HEK293 (cell line): ENCODE measurements around the gene MADCAM1.

Source experiments
- KLF1 ChIP-seq: fragments of 450-650 bp; formaldehyde crosslinking; IDR thresholded peaks from 2 replicates; pipeline ENCODE4 v1.5.1; 2016; ENCODE audit warnings: missing biosample characterization, missing genetic modification characterization
- KLF16 ChIP-seq: fragments of 450-650 bp; formaldehyde crosslinking; IDR thresholded peaks from 2 replicates; pipeline ENCODE4 v1.5.1; 2017; ENCODE audit warnings: missing biosample characterization, missing genetic modification characterization
- KLF8 ChIP-seq: fragments of 450-650 bp; formaldehyde crosslinking; IDR thresholded peaks from 2 replicates; pipeline ENCODE4 v1.5.1; 2016; ENCODE audit warnings: missing biosample characterization, missing genetic modification characterization
- SALL2 ChIP-seq: fragments of 450-650 bp; formaldehyde crosslinking; IDR thresholded peaks from 2 replicates; pipeline ENCODE4 v1.5.0; 2017; ENCODE audit warnings: missing biosample characterization, mild to moderate bottlenecking, missing genetic modification characterization, borderline replicate concordance
- SCRT2 ChIP-seq: fragments of 450-650 bp; formaldehyde crosslinking; IDR thresholded peaks from 2 replicates; pipeline ENCODE4 v1.5.1; 2016; ENCODE audit warnings: missing biosample characterization, missing genetic modification characterization
- SP7 ChIP-seq: fragments of 450-650 bp; formaldehyde crosslinking; IDR thresholded peaks from 2 replicates; pipeline ENCODE4 v1.5.1; 2016; ENCODE audit warnings: missing biosample characterization, missing genetic modification characterization
- ZBTB8A ChIP-seq: fragments of 450-650 bp; formaldehyde crosslinking; IDR thresholded peaks from 2 replicates; pipeline ENCODE4 v1.5.1; 2016; ENCODE audit warnings: missing biosample characterization, missing genetic modification characterization
- ZNF138 ChIP-seq: fragments of 450-650 bp; formaldehyde crosslinking; IDR thresholded peaks from 2 replicates; pipeline ENCODE4 v1.5.1; 2016; ENCODE audit warnings: missing biosample characterization, missing genetic modification characterization, borderline replicate concordance
- ZNF335 ChIP-seq: fragments of 450-650 bp; formaldehyde crosslinking; conservative IDR thresholded peaks from 2 replicates; pipeline ENCODE4 v1.5.1; 2016; ENCODE audit warnings: missing biosample characterization, missing genetic modification characterization
- ZNF366 ChIP-seq: fragments of 450-650 bp; formaldehyde crosslinking; conservative IDR thresholded peaks from 2 replicates; pipeline ENCODE4 v1.5.1; 2016; ENCODE audit warnings: missing biosample characterization, missing genetic modification characterization
- ZNF600 ChIP-seq: fragments of 450-650 bp; formaldehyde crosslinking; IDR thresholded peaks from 2 replicates; pipeline ENCODE4 v1.5.1; 2016; ENCODE audit warnings: missing biosample characterization, missing genetic modification characterization
- TF ChIP-seq, protein P1 (sequence below): fragments of 450-650 bp; formaldehyde crosslinking; IDR thresholded peaks from 2 replicates; pipeline ENCODE4 v1.5.1; 2016; ENCODE audit warnings: missing biosample characterization, missing genetic modification characterization
- TF ChIP-seq, protein P2 (sequence below): fragments of 450-650 bp; formaldehyde crosslinking; IDR thresholded peaks from 2 replicates; pipeline ENCODE4 v1.5.1; 2016; ENCODE audit warnings: missing biosample characterization, missing genetic modification characterization
- TF ChIP-seq, protein P3 (sequence below): fragments of 450-650 bp; formaldehyde crosslinking; conservative IDR thresholded peaks from 2 replicates; pipeline ENCODE4 v1.5.1; 2016; ENCODE audit warnings: low read depth, missing biosample characterization, missing genetic modification characterization
- TF ChIP-seq, protein P4 (sequence below): fragments of 450-650 bp; formaldehyde crosslinking; IDR thresholded peaks from 2 replicates; pipeline ENCODE4 v1.5.1; 2016; ENCODE audit warnings: missing biosample characterization, missing genetic modification characterization, borderline replicate concordance
- TF ChIP-seq, protein P5 (sequence below): fragments of 450-650 bp; formaldehyde crosslinking; IDR thresholded peaks from 2 replicates; pipeline ENCODE4 v1.5.1; 2016; ENCODE audit warnings: missing biosample characterization, missing genetic modification characterization, low read depth
- TF ChIP-seq, protein P6 (sequence below): fragments of 450-650 bp; formaldehyde crosslinking; IDR thresholded peaks from 2 replicates; pipeline ENCODE4 v1.5.1; 2016; ENCODE audit warnings: missing biosample characterization, missing genetic modification characterization

MADCAM1 gene

DNA sequence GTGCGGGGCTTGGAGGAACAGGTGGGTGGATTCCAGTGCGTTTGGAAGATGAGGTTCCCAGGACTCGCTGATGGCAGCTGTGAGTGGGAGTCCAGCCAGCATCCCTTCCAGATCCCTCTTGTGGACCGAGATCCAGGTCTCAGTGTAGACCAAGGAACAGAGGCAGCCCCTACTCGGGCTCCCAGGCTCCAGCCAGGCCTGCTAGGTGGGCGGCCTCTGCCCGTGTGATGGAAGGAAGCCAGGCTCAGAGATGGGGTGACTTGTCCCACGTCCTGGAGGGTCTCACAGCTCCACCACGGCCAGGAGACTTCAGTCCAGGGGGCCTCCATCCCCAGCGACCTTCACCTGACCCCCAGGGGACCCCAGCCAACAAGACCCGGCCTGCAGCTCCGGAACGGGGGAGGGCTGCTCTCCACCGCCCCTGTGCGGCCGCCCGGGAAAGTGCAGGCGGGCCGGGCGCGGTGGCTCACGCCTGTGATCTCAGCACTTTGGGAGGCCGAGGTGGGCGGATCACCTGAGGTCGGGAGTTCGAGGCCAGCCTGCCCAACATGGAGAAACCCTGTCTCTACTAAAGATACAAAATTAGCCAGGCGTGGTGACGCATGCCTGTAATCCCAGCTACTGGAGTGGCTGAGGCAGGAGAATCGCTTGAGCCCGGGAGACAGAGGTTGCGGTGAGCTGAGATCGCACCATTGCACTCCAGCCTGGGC, 729 bp upstream of the MADCAM1 start (continued):
- TF ChIP-seq, protein P1, sequence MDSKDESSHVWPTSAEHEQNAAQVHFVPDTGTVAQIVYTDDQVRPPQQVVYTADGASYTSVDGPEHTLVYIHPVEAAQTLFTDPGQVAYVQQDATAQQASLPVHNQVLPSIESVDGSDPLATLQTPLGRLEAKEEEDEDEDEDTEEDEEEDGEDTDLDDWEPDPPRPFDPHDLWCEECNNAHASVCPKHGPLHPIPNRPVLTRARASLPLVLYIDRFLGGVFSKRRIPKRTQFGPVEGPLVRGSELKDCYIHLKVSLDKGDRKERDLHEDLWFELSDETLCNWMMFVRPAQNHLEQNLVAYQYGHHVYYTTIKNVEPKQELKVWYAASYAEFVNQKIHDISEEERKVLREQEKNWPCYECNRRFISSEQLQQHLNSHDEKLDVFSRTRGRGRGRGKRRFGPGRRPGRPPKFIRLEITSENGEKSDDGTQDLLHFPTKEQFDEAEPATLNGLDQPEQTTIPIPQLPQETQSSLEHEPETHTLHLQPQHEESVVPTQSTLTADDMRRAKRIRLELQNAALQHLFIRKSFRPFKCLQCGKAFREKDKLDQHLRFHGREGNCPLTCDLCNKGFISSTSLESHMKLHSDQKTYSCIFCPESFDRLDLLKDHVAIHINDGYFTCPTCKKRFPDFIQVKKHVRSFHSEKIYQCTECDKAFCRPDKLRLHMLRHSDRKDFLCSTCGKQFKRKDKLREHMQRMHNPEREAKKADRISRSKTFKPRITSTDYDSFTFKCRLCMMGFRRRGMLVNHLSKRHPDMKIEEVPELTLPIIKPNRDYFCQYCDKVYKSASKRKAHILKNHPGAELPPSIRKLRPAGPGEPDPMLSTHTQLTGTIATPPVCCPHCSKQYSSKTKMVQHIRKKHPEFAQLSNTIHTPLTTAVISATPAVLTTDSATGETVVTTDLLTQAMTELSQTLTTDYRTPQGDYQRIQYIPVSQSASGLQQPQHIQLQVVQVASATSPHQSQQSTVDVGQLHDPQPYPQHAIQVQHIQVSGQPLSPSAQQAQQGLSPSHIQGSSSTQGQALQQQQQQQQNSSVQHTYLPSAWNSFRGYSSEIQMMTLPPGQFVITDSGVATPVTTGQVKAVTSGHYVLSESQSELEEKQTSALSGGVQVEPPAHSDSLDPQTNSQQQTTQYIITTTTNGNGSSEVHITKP (tag by site-specific recombination): no peak
- TF ChIP-seq, protein P2, sequence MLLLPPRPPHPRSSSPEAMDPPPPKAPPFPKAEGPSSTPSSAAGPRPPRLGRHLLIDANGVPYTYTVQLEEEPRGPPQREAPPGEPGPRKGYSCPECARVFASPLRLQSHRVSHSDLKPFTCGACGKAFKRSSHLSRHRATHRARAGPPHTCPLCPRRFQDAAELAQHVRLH (tag by site-specific recombination): peak; percentile 93
- TF ChIP-seq ZNF600 (tag by site-specific recombination) (peak; percentile 94; the same call in 1 of the 2 replicates), ZNF335 (no peak), ZBTB8A (tag by site-specific recombination) (peak; percentile 55), SP7 (tag by site-specific recombination) (peak; percentile 53; the same call in 1 of the 2 replicates), SCRT2 (peak; percentile 72), ZNF366 (tag by site-specific recombination) (0 out of 2 replicates have a peak, but pooled peaks have one; percentile 28), SALL2 (tag by site-specific recombination) (no peak), KLF8 (tag by site-specific recombination) (peak; percentile 34; the same call in 1 of the 2 replicates), ZNF138 (tag by site-specific recombination) (no peak), KLF16 (tag by site-specific recombination) (peak; percentile 56; the same call in 1 of the 2 replicates), KLF1 (peak; percentile 76)
- TF ChIP-seq, protein P3, sequence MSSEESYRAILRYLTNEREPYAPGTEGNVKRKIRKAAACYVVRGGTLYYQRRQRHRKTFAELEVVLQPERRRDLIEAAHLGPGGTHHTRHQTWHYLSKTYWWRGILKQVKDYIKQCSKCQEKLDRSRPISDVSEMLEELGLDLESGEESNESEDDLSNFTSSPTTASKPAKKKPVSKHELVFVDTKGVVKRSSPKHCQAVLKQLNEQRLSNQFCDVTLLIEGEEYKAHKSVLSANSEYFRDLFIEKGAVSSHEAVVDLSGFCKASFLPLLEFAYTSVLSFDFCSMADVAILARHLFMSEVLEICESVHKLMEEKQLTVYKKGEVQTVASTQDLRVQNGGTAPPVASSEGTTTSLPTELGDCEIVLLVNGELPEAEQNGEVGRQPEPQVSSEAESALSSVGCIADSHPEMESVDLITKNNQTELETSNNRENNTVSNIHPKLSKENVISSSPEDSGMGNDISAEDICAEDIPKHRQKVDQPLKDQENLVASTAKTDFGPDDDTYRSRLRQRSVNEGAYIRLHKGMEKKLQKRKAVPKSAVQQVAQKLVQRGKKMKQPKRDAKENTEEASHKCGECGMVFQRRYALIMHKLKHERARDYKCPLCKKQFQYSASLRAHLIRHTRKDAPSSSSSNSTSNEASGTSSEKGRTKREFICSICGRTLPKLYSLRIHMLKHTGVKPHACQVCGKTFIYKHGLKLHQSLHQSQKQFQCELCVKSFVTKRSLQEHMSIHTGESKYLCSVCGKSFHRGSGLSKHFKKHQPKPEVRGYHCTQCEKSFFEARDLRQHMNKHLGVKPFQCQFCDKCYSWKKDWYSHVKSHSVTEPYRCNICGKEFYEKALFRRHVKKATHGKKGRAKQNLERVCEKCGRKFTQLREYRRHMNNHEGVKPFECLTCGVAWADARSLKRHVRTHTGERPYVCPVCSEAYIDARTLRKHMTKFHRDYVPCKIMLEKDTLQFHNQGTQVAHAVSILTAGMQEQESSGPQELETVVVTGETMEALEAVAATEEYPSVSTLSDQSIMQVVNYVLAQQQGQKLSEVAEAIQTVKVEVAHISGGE: no peak
- TF ChIP-seq, protein P4, sequence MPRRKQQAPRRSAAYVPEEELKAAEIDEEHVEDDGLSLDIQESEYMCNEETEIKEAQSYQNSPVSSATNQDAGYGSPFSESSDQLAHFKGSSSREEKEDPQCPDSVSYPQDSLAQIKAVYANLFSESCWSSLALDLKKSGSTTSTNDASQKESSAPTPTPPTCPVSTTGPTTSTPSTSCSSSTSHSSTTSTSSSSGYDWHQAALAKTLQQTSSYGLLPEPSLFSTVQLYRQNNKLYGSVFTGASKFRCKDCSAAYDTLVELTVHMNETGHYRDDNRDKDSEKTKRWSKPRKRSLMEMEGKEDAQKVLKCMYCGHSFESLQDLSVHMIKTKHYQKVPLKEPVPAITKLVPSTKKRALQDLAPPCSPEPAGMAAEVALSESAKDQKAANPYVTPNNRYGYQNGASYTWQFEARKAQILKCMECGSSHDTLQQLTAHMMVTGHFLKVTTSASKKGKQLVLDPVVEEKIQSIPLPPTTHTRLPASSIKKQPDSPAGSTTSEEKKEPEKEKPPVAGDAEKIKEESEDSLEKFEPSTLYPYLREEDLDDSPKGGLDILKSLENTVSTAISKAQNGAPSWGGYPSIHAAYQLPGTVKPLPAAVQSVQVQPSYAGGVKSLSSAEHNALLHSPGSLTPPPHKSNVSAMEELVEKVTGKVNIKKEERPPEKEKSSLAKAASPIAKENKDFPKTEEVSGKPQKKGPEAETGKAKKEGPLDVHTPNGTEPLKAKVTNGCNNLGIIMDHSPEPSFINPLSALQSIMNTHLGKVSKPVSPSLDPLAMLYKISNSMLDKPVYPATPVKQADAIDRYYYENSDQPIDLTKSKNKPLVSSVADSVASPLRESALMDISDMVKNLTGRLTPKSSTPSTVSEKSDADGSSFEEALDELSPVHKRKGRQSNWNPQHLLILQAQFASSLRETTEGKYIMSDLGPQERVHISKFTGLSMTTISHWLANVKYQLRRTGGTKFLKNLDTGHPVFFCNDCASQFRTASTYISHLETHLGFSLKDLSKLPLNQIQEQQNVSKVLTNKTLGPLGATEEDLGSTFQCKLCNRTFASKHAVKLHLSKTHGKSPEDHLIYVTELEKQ (tag by site-specific recombination): no peak
- TF ChIP-seq, protein P5, sequence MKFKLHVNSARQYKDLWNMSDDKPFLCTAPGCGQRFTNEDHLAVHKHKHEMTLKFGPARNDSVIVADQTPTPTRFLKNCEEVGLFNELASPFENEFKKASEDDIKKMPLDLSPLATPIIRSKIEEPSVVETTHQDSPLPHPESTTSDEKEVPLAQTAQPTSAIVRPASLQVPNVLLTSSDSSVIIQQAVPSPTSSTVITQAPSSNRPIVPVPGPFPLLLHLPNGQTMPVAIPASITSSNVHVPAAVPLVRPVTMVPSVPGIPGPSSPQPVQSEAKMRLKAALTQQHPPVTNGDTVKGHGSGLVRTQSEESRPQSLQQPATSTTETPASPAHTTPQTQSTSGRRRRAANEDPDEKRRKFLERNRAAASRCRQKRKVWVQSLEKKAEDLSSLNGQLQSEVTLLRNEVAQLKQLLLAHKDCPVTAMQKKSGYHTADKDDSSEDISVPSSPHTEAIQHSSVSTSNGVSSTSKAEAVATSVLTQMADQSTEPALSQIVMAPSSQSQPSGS (tag by site-specific recombination): no peak
- TF ChIP-seq, protein P6, sequence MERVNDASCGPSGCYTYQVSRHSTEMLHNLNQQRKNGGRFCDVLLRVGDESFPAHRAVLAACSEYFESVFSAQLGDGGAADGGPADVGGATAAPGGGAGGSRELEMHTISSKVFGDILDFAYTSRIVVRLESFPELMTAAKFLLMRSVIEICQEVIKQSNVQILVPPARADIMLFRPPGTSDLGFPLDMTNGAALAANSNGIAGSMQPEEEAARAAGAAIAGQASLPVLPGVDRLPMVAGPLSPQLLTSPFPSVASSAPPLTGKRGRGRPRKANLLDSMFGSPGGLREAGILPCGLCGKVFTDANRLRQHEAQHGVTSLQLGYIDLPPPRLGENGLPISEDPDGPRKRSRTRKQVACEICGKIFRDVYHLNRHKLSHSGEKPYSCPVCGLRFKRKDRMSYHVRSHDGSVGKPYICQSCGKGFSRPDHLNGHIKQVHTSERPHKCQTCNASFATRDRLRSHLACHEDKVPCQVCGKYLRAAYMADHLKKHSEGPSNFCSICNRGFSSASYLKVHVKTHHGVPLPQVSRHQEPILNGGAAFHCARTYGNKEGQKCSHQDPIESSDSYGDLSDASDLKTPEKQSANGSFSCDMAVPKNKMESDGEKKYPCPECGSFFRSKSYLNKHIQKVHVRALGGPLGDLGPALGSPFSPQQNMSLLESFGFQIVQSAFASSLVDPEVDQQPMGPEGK (tag by site-specific recombination): peak; percentile 79
